H1 (cell line): ENCODE measurements around the gene DOCK1. TPM values are rescaled to one million over a fixed set of nuclear protein-coding genes. Genes with fewer than 3 reads are reported as not detected.

Experiments
- CHD7 ChIP-seq: fragments of 300-600 bp; sonication (generic); IDR thresholded peaks from 2 replicates; pipeline ENCODE4 v1.7.1; 2012; ENCODE audit warnings: low read length, moderate library complexity, mild to moderate bottlenecking, inconsistent platforms; ENCODE audit not compliant: insufficient replicate concordance
- KDM4A ChIP-seq: IDR thresholded peaks from one replicate; pipeline ENCODE4 v1.7.1; 2012; ENCODE audit warnings: low read depth, mild to moderate bottlenecking, moderate library complexity, low read length, inconsistent platforms; ENCODE audit not compliant: severe bottlenecking
- SP4 ChIP-seq: IDR thresholded peaks from 2 replicates; pipeline ENCODE4 v1.6.1; 2012; ENCODE audit warnings: low read length, inconsistent platforms
- polyA plus RNA-seq, 7 experiments: library from polyadenylated mRNA; depleted of rRNA in 3 of 7; stranded (reverse) in 5 of 7; unstranded in 2 of 7; fragments of >200 nt in 5 of 7; fragments of 200-250 nt in 2 of 7; gene quantifications; 1 replicate in 5 of 7; 2 replicates in 1 of 7; 4 replicates in 1 of 7; pipeline versions ENCODE4 v1.2.1 to v1.2.3, GENCODE V29; 2011 to 2013; ENCODE audit warnings: missing spikeins in 2 of 7, mixed read lengths in 2 of 7
- total RNA-seq: library from RNA; stranded (reverse); fragmentation: NEBNext Ultra II Directional; extraction: Animal tissue kit (Norgen Biotek cat#: 25700); gene quantifications from 2 replicates; pipeline ENCODE4 v1.2.1, GENCODE V29; 2021

Gene DOCK1
- total and polyA plus RNA-seq, 2 of the 8 experiments (the other 6 are each of a cell fraction or from before 2014, with no cell fraction given), result 11.6 to 53.0 TPM

DNA sequence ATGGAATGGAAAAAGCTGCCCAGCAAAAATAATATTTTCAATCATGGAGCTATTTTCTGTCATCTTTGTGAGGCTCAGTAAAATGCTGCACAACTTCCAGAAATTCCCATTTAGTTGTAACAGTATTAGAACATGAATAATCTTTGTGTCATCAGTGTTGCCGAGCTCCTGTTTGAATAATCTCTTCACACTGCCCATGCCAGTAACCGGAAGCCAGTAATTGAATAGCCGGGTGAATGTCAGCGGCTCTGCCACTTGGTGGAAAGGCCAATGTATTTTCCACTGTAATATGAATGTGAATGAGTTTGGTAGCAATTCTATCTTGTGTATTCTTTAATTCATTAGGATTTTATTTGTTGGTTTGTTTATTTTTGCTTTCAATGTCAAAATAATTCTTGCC lies 463.7 kb downstream of the DOCK1 start (continued):
- TF ChIP-seq CHD7 (no peak), SP4 (no peak), KDM4A (no peak)
- TF ChIP-seq, all 59 proteins: peak for 0
